ENCODE data around the gene CACNA1A.

CACNA1A gene

GRCh38 chr19:13238891-13239534 is 267.3 kb downstream of the CACNA1A start:
- H3K9me3 ChIP-seq (ENCODE audit: control insufficient read depth, insufficient read depth, low read length) = no peaks in the 10 kb centered on the region
- DNase-seq (ENCODE audit: low read depth, low spot score) = no peak
- no CpG with 5 or more reads among the region's 13 CpGs for WGBS (ENCODE audit: insufficient coverage, insufficient read length)
- no peaks in the 10 kb centered on the region for H3K36me3 ChIP-seq (ENCODE audit: control insufficient read depth, insufficient read depth, low read length)
- H3K27ac ChIP-seq (ENCODE audit: low read length) = no peak overlapping the region
- no peaks in the 10 kb centered on the region for H3K27me3 ChIP-seq (ENCODE audit: control insufficient read depth, insufficient read depth, low read length)
- H3K4me3 ChIP-seq (ENCODE audit: low read length) = no peak overlapping the region
- H3K4me1 ChIP-seq (ENCODE audit: control insufficient read depth, insufficient read depth, low read length) = no peaks in the 10 kb centered on the region; the same call in 1 of the 2 replicates

GRCh38 chr19:13234518-13234917 is 271.8 kb downstream of the CACNA1A start:
- Histone ChIP-seq H3K36me3 (ENCODE audit: control insufficient read depth, insufficient read depth, low read length) (peaks cover 2% of the 10 kb centered on the region; the same call in 1 of the 2 replicates), H3K4me3 (ENCODE audit: low read length) (no peak overlapping the region), H3K4me1 (ENCODE audit: control insufficient read depth, insufficient read depth, low read length) (no peaks in the 10 kb centered on the region), H3K27ac (ENCODE audit: low read length) (no peak overlapping the region), H3K9me3 (ENCODE audit: control insufficient read depth, insufficient read depth, low read length) (no peaks in the 10 kb centered on the region), H3K27me3 (ENCODE audit: control insufficient read depth, insufficient read depth, low read length) (no peaks in the 10 kb centered on the region)
- no CpG with 5 or more reads among the region's 13 CpGs for WGBS (ENCODE audit: insufficient coverage, insufficient read length)
- no peak for DNase-seq (ENCODE audit: low read depth, low spot score)

- H3K4me1 ChIP-seq (ENCODE audit: control insufficient read depth, insufficient read depth, low read length) = no peaks in the 10 kb centered on the region
These were observed 274.6 kb downstream of the CACNA1A start for GRCh38 chr19:13231663-13232062.

GRCh38 chr19:13229246-13229645 is 277.0 kb downstream of the CACNA1A start:
- Histone ChIP-seq H3K9me3 (ENCODE audit: control insufficient read depth, insufficient read depth, low read length) (no peaks in the 10 kb centered on the region), H3K27me3 (ENCODE audit: control insufficient read depth, insufficient read depth, low read length) (no peaks in the 10 kb centered on the region), H3K4me3 (ENCODE audit: low read length) (no peak overlapping the region), H3K36me3 (ENCODE audit: control insufficient read depth, insufficient read depth, low read length) (peaks cover 4% of the 10 kb centered on the region; the same call in 1 of the 2 replicates), H3K27ac (ENCODE audit: low read length) (no peak overlapping the region), H3K4me1 (ENCODE audit: control insufficient read depth, insufficient read depth, low read length) (peaks cover 3% of the 10 kb centered on the region; the same call in 1 of the 2 replicates)
- no peak for DNase-seq (ENCODE audit: low read depth, low spot score)
- no CpG with 5 or more reads among the region's 7 CpGs for WGBS (ENCODE audit: insufficient coverage, insufficient read length)

More at GRCh38 chr19:13231663-13232062, 274.6 kb downstream of the CACNA1A start:
- Histone ChIP-seq H3K27ac (ENCODE audit: low read length) (no peak overlapping the region), H3K36me3 (ENCODE audit: control insufficient read depth, insufficient read depth, low read length) (peaks cover 4% of the 10 kb centered on the region; the same call in 1 of the 2 replicates), H3K4me3 (ENCODE audit: low read length) (no peak overlapping the region), H3K9me3 (ENCODE audit: control insufficient read depth, insufficient read depth, low read length) (no peaks in the 10 kb centered on the region), H3K27me3 (ENCODE audit: control insufficient read depth, insufficient read depth, low read length) (no peaks in the 10 kb centered on the region)
- no CpG with 5 or more reads among the region's 9 CpGs for WGBS (ENCODE audit: insufficient coverage, insufficient read length)
- DNase-seq (ENCODE audit: low read depth, low spot score) = no peak

- no peaks in the 10 kb centered on the region for H3K9me3 ChIP-seq (ENCODE audit: control insufficient read depth, insufficient read depth, low read length)
- peaks cover 3% of the 10 kb centered on the region; the same call in 1 of the 2 replicates for H3K4me1 ChIP-seq (ENCODE audit: control insufficient read depth, insufficient read depth, low read length)
- no peak overlapping the region for H3K4me3 ChIP-seq (ENCODE audit: low read length)
- peaks cover 4% of the 10 kb centered on the region; the same call in 1 of the 2 replicates for H3K36me3 ChIP-seq (ENCODE audit: control insufficient read depth, insufficient read depth, low read length)
- no CpG with 5 or more reads among the region's 7 CpGs for WGBS (ENCODE audit: insufficient coverage, insufficient read length)
- DNase-seq (ENCODE audit: low read depth, low spot score) = no peak
- no peaks in the 10 kb centered on the region for H3K27me3 ChIP-seq (ENCODE audit: control insufficient read depth, insufficient read depth, low read length)
- H3K27ac ChIP-seq (ENCODE audit: low read length) = no peak overlapping the region
These were observed 277.7 kb downstream of the CACNA1A start for GRCh38 chr19:13228561-13228960.

GRCh38 chr19:13226983-13227382 is 279.3 kb downstream of the CACNA1A start:
- no peak overlapping the region for H3K27ac ChIP-seq (ENCODE audit: low read length)
- H3K36me3 ChIP-seq (ENCODE audit: control insufficient read depth, insufficient read depth, low read length) = peaks cover 4% of the 10 kb centered on the region; the same call in 1 of the 2 replicates
- H3K27me3 ChIP-seq (ENCODE audit: control insufficient read depth, insufficient read depth, low read length) = no peaks in the 10 kb centered on the region
- no CpG with 5 or more reads among the region's 14 CpGs for whole genome bisulfite sequencing (ENCODE audit: insufficient coverage, insufficient read length)
- DNase-seq (ENCODE audit: low read depth, low spot score) = no peak
- H3K4me3 ChIP-seq (ENCODE audit: low read length) = no peak overlapping the region
- H3K4me1 ChIP-seq (ENCODE audit: control insufficient read depth, insufficient read depth, low read length) = peaks cover 3% of the 10 kb centered on the region; the same call in 1 of the 2 replicates
- no peaks in the 10 kb centered on the region for H3K9me3 ChIP-seq (ENCODE audit: control insufficient read depth, insufficient read depth, low read length)

- Histone ChIP-seq H3K27me3 (ENCODE audit: control insufficient read depth, insufficient read depth, low read length) (no peaks in the 10 kb centered on the region), H3K27ac (ENCODE audit: low read length) (no peak overlapping the region), H3K4me1 (ENCODE audit: control insufficient read depth, insufficient read depth, low read length) (peaks cover 3% of the 10 kb centered on the region; the same call in 1 of the 2 replicates), H3K4me3 (ENCODE audit: low read length) (no peak overlapping the region), H3K36me3 (ENCODE audit: control insufficient read depth, insufficient read depth, low read length) (peaks cover 4% of the 10 kb centered on the region; the same call in 1 of the 2 replicates), H3K9me3 (ENCODE audit: control insufficient read depth, insufficient read depth, low read length) (no peaks in the 10 kb centered on the region)
- DNase-seq (ENCODE audit: low read depth, low spot score) = no peak
- WGBS (ENCODE audit: insufficient coverage, insufficient read length) = no CpG with 5 or more reads among the region's 26 CpGs
These were observed 280.1 kb downstream of the CACNA1A start for GRCh38 chr19:13225973-13226865.

- Histone ChIP-seq H3K36me3 (ENCODE audit: control insufficient read depth, insufficient read depth, low read length) (peaks cover 4% of the 10 kb centered on the region; the same call in 1 of the 2 replicates), H3K4me1 (ENCODE audit: control insufficient read depth, insufficient read depth, low read length) (peaks cover 3% of the 10 kb centered on the region; the same call in 1 of the 2 replicates), H3K9me3 (ENCODE audit: control insufficient read depth, insufficient read depth, low read length) (no peaks in the 10 kb centered on the region), H3K4me3 (ENCODE audit: low read length) (no peak overlapping the region), H3K27me3 (ENCODE audit: control insufficient read depth, insufficient read depth, low read length) (no peaks in the 10 kb centered on the region), H3K27ac (ENCODE audit: low read length) (no peak overlapping the region)
- no peak for DNase-seq (ENCODE audit: low read depth, low spot score)
- no CpG with 5 or more reads among the region's 9 CpGs for WGBS (ENCODE audit: insufficient coverage, insufficient read length)
These were observed 281.2 kb downstream of the CACNA1A start for GRCh38 chr19:13225085-13225484.

- Histone ChIP-seq H3K36me3 (ENCODE audit: control insufficient read depth, insufficient read depth, low read length) (no peaks in the 10 kb centered on the region), H3K27ac (ENCODE audit: low read length) (no peak overlapping the region), H3K27me3 (ENCODE audit: control insufficient read depth, insufficient read depth, low read length) (no peaks in the 10 kb centered on the region), H3K9me3 (ENCODE audit: control insufficient read depth, insufficient read depth, low read length) (no peaks in the 10 kb centered on the region), H3K4me1 (ENCODE audit: control insufficient read depth, insufficient read depth, low read length) (peaks cover 3% of the 10 kb centered on the region; the same call in 1 of the 2 replicates), H3K4me3 (ENCODE audit: low read length) (no peak overlapping the region)
- DNase-seq (ENCODE audit: low read depth, low spot score) = no peak
- no CpG with 5 or more reads among the region's 2 CpGs for WGBS (ENCODE audit: insufficient coverage, insufficient read length)
These were observed 285.4 kb downstream of the CACNA1A start for GRCh38 chr19:13220847-13221246.

- WGBS (ENCODE audit: insufficient coverage, insufficient read length) = no CpG with 5 or more reads among the region's 19 CpGs
- Histone ChIP-seq H3K9me3 (ENCODE audit: control insufficient read depth, insufficient read depth, low read length) (no peaks in the 10 kb centered on the region), H3K27me3 (ENCODE audit: control insufficient read depth, insufficient read depth, low read length) (no peaks in the 10 kb centered on the region), H3K4me3 (ENCODE audit: low read length) (no peak overlapping the region), H3K27ac (ENCODE audit: low read length) (no peak overlapping the region), H3K36me3 (ENCODE audit: control insufficient read depth, insufficient read depth, low read length) (no peaks in the 10 kb centered on the region), H3K4me1 (ENCODE audit: control insufficient read depth, insufficient read depth, low read length) (peaks cover 3% of the 10 kb centered on the region; the same call in 1 of the 2 replicates)
- DNase-seq (ENCODE audit: low read depth, low spot score) = no peak
These were observed 290.5 kb downstream of the CACNA1A start for GRCh38 chr19:13215572-13216380.

All from iPS DF 6.9 (cell line).